OCI-LY7 (cell line): ENCODE measurements around the gene INPP5A. TPM values are rescaled to one million over a fixed set of nuclear protein-coding genes. Genes with fewer than 3 reads are reported as not detected.

Experiments used
- BruUV-seq: library from RNA; stranded (reverse); fragments of 400-500 nt; replicated peaks from 2 replicates; lab custom pipeline; 2021; lab: Mats Ljungman, UMichigan
- CTCF ChIA-PET: fragments of 300-600 bp; sonication (Branson Sonifier 250); formaldehyde crosslinking; loops from one replicate; lab custom pipeline; 2022; ENCODE audit warnings: antibody characterized with exemption; ENCODE audit not compliant: unreplicated experiment; lab: Charles Lee
- POLR2A ChIA-PET: fragments of 300-600 bp; sonication (Branson Sonifier 250); formaldehyde crosslinking; loops from one replicate; lab custom pipeline; 2022; ENCODE audit warnings: antibody characterized with exemption; lab: Charles Lee
- DNase-seq: peaks from one replicate; pipeline ENCODE4 v3.0.0-alpha.2; 2015; ENCODE audit warnings: low spot score
- H2AFZ ChIP-seq: fragments of 200-600 bp; sonication (generic), shearing (Covaris generic); 2 replicates; pipeline ENCODE4 v1.6.1; 2014; ENCODE audit warnings: mild to moderate bottlenecking, antibody characterized with exemption, low read length, moderate library complexity
- H3K27ac ChIP-seq: fragments of 200-600 bp; sonication (generic); 2 replicates; pipeline ENCODE4 v1.5.1; 2014; ENCODE audit warnings: mixed run types, low read depth, mild to moderate bottlenecking, moderate library complexity, low read length, inconsistent platforms; ENCODE audit not compliant: poor library complexity, severe bottlenecking
- H3K36me3 ChIP-seq: fragments of 200-600 bp; sonication (generic); 2 replicates; pipeline ENCODE4 v1.6.1; 2014; ENCODE audit warnings: mild to moderate bottlenecking, antibody characterized with exemption, low read length, moderate library complexity, mixed read lengths; ENCODE audit not compliant: insufficient read depth
- H3K4me1 ChIP-seq: fragments of 200-600 bp; sonication (generic); 2 replicates; pipeline ENCODE4 v1.5.1; 2014; ENCODE audit warnings: mild to moderate bottlenecking, low read length; ENCODE audit not compliant: insufficient read depth, poor library complexity, severe bottlenecking
- H3K4me2 ChIP-seq: fragments of 200-600 bp; sonication (generic); 2 replicates; pipeline ENCODE4 v1.6.1; 2014; ENCODE audit warnings: mild to moderate bottlenecking, low read length
- H3K4me3 ChIP-seq: fragments of 200-600 bp; sonication (generic); 2 replicates; pipeline ENCODE4 v1.5.1; 2014; ENCODE audit warnings: mild to moderate bottlenecking, low read depth, low read length; ENCODE audit not compliant: poor library complexity, severe bottlenecking
- H3K79me2 ChIP-seq: fragments of 200-600 bp; sonication (generic); 2 replicates; pipeline ENCODE4 v1.6.1; 2016; ENCODE audit warnings: low read depth, mild to moderate bottlenecking, low read length, moderate library complexity, mixed read lengths; ENCODE audit not compliant: insufficient read depth
- H3K9me2 ChIP-seq: fragments of 200-600 bp; sonication (generic); 2 replicates; pipeline ENCODE4 v1.6.1; 2016; ENCODE audit warnings: mild to moderate bottlenecking, low read length, mixed read lengths; ENCODE audit not compliant: insufficient read depth
- H3K9me3 ChIP-seq: fragments of 200-600 bp; sonication (generic); 2 replicates; pipeline ENCODE4 v1.6.1; 2014; ENCODE audit warnings: mild to moderate bottlenecking, mixed run types, low read length, mixed read lengths
- H4K20me1 ChIP-seq: fragments of 200-600 bp; sonication (generic); 2 replicates; pipeline ENCODE4 v1.6.1; 2014; ENCODE audit warnings: mild to moderate bottlenecking, antibody characterized with exemption, low read length, moderate library complexity, mixed read lengths; ENCODE audit not compliant: insufficient read depth
- EZH2phosphoT487 ChIP-seq: fragments of 200-600 bp; sonication (generic); IDR thresholded peaks from 2 replicates; pipeline ENCODE4 v1.6.1; 2018; ENCODE audit warnings: low read depth, borderline replicate concordance, mild to moderate bottlenecking, mixed run types, antibody characterized with exemption, low read length, moderate library complexity, mixed read lengths
- intact Hi-C: fragments of 100-400 bp; cut with micrococcal nuclease; formaldehyde crosslinking; loops from one replicate; pipeline ENCODE4 v1.10.0; 2022; ENCODE audit not compliant: unreplicated experiment
- total RNA-seq, 2 experiments: library from RNA; depleted of rRNA in 1 of 2; stranded (reverse); fragments of >200 nt in 1 of 2; shearing (Covaris generic) in 1 of 2; gene quantifications; 2 replicates each; pipeline ENCODE4 v1.2.3, GENCODE V29; 2014 to 2022
- TF ChIP-seq, protein P1 (sequence below): fragments of 200-600 bp; sonication (generic); conservative IDR thresholded peaks from 2 replicates; pipeline ENCODE4 v1.5.1; 2014; ENCODE audit warnings: mild to moderate bottlenecking, antibody characterized with exemption, low read length, moderate library complexity, mixed read lengths

Gene INPP5A
- total RNA-seq, 2 experiments from 2014 or later, result 14.5 to 18.4 TPM

GRCh38 chr10:132563485-132564248, 26.1 kb downstream of the INPP5A start:
- POLR2A ChIA-PET, result no interaction called here
- Histone ChIP-seq H3K27ac (no peak overlapping the region), H2AFZ (no peak overlapping the region), H3K4me2 (no peak overlapping the region), H3K4me1 (peaks cover 33% of the 10 kb centered on the region), H4K20me1 (no peaks in the 10 kb centered on the region), H3K36me3 (no peaks in the 10 kb centered on the region), H3K9me3 (no peaks in the 10 kb centered on the region), H3K9me2 (no peaks in the 10 kb centered on the region), H3K79me2 (peaks cover 13% of the 10 kb centered on the region; the same call in 1 of the 2 replicates), H3K4me3 (no peak overlapping the region)
- TF ChIP-seq, protein P1, sequence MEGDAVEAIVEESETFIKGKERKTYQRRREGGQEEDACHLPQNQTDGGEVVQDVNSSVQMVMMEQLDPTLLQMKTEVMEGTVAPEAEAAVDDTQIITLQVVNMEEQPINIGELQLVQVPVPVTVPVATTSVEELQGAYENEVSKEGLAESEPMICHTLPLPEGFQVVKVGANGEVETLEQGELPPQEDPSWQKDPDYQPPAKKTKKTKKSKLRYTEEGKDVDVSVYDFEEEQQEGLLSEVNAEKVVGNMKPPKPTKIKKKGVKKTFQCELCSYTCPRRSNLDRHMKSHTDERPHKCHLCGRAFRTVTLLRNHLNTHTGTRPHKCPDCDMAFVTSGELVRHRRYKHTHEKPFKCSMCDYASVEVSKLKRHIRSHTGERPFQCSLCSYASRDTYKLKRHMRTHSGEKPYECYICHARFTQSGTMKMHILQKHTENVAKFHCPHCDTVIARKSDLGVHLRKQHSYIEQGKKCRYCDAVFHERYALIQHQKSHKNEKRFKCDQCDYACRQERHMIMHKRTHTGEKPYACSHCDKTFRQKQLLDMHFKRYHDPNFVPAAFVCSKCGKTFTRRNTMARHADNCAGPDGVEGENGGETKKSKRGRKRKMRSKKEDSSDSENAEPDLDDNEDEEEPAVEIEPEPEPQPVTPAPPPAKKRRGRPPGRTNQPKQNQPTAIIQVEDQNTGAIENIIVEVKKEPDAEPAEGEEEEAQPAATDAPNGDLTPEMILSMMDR, result no peak
- TF ChIP-seq EZH2phosphoT487, result no peak
- intact Hi-C loops, result no loop called here
- no TSS peak for BruUV-seq
- no peak for DNase-seq
- CTCF ChIA-PET, result no interaction called here

GRCh38 chr10:132564249-132564605, 26.6 kb downstream of the INPP5A start:
- DNase-seq, result no peak
- H3K9me2 ChIP-seq, result no peaks in the 10 kb centered on the region
- H4K20me1 ChIP-seq, result no peaks in the 10 kb centered on the region
- BruUV-seq, result no TSS peak
- H3K36me3 ChIP-seq, result no peaks in the 10 kb centered on the region
- no peak overlapping the region for H2AFZ ChIP-seq
- H3K27ac ChIP-seq, result no peak overlapping the region
- H3K4me2 ChIP-seq, result no peak overlapping the region
- ChIA-PET POLR2A (no interaction called here), CTCF (no interaction called here)
- H3K79me2 ChIP-seq, result peaks cover 13% of the 10 kb centered on the region; the same call in 1 of the 2 replicates
- H3K9me3 ChIP-seq, result no peaks in the 10 kb centered on the region
- H3K4me3 ChIP-seq, result no peak overlapping the region
- TF ChIP-seq, protein P1, result no peak
- no peak for TF ChIP-seq EZH2phosphoT487
- peaks cover 30% of the 10 kb centered on the region for H3K4me1 ChIP-seq
- intact Hi-C loops, result no loop called here

DNA sequence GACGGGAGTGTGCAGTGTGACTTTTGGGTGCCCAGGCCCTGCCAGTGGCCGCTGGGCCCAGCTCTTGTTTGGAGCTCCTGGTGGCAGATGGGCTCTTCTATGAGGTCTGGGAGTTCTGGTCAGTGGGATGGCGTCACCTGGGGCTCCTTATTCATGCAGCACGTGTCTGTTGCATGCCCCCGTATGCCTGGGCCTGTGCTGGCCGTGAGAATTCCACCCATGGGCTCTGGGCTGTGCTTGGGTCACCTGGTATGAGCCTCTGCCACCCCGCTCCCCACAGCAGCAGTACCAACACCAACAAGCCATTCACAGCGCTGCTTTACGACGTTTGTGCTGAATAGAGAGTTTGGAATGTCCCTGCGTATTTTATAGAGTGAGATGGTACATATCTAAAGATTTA, 27.1 kb downstream of the INPP5A start:
- no peaks in the 10 kb centered on the region for H3K9me3 ChIP-seq
- H3K36me3 ChIP-seq, result no peaks in the 10 kb centered on the region
- BruUV-seq, result no TSS peak
- H3K79me2 ChIP-seq, result peaks cover 13% of the 10 kb centered on the region; the same call in 1 of the 2 replicates
- no peak for TF ChIP-seq EZH2phosphoT487
- TF ChIP-seq, protein P1, result no peak
- no peaks in the 10 kb centered on the region for H4K20me1 ChIP-seq
- intact Hi-C loops, result no loop called here
- no peak overlapping the region for H2AFZ ChIP-seq
- H3K9me2 ChIP-seq, result no peaks in the 10 kb centered on the region
- POLR2A ChIA-PET, result interaction anchor here (0.6 to 0.7 kb wide), 2 partner anchors 13 to 84 kb away, joined by 3 to 4 read pairs; no protein-coding TSS in a partner anchor
- H3K27ac ChIP-seq, result no peak overlapping the region
- peaks cover 25% of the 10 kb centered on the region for H3K4me1 ChIP-seq
- no peak overlapping the region for H3K4me2 ChIP-seq
- no peak overlapping the region for H3K4me3 ChIP-seq
- no peak for DNase-seq
- CTCF ChIA-PET, result no interaction called here
